ENCODE results near the gene PRKD2.

PRKD2 gene

DNA sequence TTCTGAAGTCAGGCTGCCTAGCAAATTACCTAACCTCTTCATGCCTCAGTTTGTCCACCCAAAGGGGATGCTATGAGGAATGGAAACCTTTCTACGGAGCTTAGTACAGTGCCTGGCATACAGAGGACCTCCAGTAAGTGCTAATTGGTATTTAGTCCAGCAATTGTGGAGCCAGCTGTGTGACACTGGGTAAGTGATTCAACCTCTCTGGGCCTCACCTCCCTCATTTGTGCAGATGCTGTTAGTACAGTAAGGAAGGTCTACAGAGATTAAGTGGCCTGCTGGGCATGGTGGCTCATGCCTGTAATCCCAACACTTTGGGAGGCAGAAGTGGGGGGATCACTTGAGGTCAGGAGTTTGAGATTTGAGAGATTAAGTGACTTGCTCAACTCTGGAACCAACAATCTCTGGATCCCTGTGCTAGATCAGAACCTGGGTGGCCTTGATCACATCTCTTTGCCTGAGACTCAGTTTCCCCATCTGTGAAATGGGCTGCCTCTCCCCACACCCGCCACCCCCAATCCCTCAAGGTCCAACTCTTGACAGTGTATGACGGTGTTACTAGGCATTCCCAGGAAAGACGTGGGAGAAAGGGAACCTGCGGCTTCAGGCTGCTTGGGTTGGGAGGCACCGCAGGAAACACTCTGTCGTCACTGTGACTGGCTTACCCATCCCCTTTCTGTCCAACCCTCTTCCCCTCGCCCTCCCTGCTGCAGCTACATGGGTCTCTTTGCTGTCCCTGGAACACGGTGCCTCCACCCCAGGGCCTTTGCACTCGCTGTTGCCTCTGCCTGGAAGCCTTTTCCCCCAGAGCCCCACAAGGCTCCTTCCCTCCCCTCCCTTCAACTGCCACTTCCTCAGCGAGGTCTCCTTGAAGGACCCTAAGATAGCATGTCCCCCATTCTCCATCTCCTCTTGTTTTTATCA lies 18.3 kb downstream of the PRKD2 start:
- DNase-seq: no peak

DNA sequence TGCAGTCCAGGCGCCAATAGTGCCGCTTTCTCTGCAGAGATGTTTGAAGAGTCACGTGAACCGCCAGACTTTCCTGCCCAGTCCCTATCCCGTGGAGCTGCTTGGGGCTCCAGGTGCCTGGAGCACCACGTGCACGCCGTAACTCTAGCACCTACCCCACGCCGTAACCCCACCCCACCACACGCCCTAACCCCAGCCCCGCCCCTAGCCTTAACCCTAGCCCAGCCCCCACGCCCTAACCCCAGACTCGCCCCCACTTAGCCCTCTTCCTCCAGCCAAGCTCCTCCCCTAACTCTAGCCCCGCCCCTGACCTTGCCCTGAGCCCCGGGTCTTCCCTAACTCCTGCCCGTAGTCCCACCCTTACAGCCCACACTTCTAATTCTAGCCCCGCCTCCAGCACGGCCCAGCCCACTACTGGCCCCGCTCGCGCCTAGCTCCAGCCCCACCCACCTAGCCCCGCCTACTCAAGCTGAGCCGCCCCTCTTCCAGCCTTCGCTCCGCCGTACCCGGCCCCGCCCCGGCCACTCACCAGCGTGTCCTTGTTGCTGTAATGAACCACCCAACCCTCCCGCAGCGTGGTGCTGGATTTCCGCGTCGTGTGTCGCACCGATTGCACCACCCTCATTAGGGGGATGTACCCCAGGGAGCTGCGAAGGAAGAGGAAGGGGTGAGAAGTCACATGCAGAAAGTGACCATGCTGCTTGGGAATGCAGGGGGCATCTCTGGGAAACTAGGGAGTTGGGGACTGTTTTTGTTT lies 19.5 kb downstream of the PRKD2 start:
- DNase-seq: no peak

DNA sequence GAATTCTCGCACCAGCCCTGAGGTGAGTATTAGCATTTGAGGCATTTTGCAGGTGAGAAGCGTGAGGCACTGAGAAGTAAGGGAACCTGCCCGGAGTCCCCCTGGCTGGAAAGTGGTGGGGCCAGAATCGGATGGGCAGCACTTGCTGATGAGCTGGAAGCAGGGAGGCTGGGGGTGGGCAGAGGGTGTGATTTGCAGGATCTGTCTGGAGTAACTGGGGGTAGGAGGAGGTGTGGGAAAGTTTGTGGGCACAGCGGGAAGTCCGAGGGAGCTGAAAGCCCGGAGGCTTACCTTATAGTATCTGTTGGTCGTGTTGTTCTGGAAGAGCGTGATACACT lies 20.1 kb downstream of the PRKD2 start:
- no peak for DNase-seq

DNA sequence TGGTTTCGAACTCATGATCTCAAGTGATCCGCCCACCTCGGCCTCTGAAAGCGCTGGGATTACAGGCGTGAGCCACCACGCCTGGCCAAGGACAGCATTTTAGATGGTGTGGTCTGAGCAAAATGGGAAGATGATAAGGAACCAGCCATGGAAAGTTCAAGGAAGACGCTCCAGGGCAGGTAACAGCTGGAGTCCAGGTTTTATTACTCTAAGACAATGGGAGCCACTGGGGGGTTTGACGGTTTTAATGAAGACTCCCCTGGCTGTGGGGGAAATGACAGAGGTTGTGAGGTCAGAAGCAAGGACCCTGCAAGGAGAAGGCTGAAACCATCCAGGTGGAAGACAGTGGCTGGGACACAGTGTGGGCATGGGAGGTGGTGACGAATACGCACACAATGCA lies 20.9 kb downstream of the PRKD2 start:
- no peak for DNase-seq

DNA sequence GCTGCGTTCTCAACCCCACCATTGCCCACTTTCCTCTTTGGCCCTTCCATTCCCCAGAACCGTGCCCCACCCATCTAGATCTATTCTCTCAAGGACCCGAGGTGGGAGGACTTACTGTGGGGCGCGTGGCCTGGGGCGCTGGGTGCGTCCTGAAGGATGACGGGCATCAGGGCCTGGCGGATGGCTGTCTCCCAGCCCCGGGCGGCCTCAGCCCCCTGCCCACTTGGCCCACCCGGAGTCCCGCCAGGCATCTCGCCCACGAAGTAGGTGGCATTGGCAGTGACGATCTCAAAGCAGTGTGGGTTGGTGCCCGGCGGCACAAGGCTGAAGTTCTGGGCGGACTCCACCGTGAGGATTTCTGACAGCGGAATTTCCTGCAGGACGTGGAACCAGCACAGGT lies 23.2 kb downstream of the PRKD2 start:
- no peak for DNase-seq

DNA sequence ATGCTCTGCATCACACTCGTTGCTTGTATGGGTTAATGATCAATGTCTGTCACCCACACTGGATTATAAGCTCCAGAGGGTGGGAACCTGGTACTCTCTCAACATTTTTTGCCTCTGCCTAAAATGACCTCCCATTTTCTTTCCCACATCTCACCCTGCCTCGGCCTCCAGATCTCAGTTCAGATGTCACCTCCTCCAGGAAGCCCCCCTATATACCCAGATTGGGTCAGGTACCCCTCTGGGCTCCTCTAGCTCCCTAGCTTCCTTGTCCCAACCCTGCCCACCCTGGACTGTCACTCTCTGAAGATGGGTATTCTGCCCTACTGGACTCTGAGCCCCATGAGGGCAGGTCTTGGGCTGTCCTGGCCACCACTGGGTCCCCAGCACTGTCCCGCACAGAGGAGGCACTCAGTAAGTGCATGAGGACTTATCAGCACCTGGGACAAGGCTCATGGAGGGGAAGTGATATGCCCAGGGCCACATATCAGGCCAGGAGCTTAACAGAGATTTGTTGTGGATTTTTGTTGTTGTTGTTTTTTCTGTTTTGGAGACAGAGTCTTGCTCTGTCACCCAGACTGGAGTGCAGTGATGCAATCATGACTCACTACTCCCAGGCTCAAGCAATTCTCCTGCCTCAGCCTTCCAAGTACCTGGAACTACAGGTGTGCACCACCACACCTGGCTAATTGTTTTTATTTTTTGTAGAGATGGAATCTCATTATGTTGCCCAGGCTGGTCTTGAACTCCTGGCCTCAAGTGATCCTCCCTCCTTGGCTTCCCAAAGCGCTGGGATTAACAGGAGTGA lies 23.8 kb downstream of the PRKD2 start:
- DNase-seq: no peak

DNA sequence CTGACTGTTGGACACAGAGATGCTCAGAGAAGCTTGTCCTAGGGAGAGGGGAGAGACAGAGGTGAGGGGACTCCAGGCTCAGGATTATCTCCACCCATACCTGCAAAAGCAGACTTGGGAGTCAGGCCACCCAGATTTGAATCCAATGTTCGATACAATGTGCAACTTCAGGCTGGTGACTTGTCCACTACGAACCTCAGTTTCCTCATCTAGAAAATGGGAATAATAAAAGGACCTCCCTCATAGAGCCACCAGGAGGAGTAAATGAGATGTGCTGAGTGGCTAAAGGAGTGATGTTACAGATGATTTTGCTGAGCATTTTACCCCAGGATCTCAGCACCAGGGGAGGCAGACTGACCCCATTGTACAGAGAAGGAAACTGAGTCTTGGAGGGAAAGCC lies 25.0 kb downstream of the PRKD2 start:
- no peak for DNase-seq

DNA sequence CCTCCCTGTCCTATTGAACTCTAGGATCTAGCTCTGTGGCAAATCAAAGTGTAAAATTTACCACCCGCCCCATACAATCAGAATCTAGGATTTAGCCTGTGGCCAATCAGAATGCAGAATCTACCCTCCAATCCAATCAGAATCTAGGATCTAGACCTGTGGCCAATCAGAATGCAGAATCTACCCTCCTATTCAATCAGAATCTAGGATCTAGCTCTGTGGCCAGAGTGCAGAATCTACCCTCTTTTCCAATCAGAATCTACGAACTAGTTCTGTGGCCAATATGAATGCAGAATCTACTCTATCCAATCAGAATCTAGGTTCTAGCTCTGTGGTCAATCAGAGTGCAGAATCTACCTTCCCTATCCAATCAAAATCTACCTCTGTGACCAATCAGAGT lies 25.8 kb downstream of the PRKD2 start:
- no peak for DNase-seq

DNA sequence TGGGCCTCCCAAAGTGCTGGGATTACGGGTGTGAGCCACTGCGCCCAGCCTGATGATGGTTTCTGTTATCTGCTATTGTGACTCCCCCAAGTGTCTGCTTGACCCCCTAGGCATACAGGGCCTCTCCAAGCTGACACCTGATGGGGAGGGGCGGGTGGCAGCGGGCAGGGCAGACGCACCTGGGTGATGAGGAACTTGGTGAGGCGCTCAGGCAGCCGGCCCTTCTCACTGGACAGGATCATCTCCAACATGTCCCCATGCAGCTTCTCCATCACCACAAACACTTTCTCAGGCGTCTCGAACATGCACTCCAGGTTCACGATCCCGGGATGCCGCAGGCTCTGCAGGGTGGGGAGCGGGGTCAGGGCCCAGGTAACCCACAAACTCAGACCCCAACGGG lies 27.6 kb downstream of the PRKD2 start:
- no peak for DNase-seq

DNA sequence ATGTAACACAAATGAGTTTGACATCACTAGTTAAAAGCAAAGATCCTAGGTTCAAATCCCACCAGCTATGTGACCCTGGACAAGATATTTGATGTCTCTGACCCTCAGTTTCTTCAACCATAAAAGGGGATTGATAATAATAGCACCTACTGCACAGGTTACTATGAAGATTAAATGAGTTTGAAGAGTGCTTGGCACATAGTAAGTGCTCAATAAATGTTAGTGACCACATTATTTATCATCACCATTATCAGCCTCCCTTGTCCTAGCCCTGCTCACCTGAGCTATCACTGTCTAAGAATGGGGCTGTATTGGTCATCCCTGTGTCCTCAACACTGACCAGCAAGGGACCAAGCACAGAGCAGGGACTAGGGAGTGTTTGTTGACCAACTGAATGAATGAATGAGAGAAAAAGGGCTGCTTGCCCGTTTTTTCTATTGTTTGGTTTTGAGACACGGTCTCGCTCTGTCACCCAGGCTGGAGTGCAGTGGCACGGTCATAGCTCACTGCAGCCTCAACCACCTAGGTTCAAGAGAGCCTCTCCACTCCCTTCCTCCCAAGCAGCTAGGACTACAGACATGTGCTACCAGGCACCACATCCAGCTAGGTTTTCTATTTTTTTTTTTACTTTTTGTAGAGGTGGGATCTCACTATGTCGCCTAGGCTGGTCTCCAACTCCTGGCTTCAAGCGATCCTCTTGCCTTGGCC lies 29.3 kb downstream of the PRKD2 start:
- DNase-seq: no peak

DNA sequence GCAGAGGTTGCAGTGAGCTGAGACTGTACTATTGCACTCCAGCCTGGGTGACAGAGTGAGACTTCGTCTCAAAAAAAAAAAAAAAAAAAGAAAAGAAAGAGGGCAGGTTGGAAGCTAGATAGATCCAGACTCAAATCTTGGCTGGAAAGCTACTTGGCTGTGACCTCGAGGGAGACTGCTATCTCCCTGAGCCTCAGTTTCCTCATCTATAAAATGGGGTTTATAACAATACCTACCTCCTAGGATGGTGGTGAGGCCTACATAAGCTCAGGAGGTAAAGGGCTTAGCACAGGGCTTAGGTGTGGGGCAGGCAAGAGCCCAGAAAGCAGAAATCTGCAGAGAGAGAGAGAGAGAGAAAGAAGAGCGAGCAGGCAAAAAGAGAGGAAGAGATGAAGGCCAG lies 31.7 kb downstream of the PRKD2 start:
- DNase-seq: no peak

DNA sequence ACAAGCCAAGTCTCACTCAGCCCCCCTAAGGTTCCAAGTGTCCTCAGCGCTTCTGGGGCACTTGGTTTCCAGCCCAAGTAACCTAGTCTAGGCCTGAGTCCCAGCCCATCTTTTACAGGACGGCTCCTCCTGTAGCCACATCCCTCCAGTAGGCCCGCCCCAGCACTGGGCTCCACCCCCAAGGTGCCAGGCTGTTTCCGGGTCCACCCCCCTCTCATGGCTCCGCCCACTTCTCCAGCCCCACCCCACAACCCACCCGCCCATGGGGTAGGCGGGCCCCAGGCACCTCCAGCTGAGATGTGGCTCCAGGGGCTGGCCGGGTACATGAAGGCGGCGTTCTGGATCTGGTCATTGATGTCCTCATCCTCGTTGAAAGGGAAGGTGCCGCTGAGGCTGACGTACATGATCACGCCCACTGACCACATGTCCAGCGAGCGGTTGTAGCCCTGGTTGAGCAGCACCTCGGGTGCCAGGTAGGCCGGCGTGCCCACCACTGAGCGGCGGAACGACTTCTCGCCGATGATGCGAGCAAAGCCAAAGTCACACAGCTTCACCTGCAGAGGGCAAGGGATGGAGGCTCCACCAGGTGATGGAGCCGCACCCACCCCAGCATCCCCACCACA lies 38.7 kb downstream of the PRKD2 start:
- DNase-seq: peak; percentile 54

DNA sequence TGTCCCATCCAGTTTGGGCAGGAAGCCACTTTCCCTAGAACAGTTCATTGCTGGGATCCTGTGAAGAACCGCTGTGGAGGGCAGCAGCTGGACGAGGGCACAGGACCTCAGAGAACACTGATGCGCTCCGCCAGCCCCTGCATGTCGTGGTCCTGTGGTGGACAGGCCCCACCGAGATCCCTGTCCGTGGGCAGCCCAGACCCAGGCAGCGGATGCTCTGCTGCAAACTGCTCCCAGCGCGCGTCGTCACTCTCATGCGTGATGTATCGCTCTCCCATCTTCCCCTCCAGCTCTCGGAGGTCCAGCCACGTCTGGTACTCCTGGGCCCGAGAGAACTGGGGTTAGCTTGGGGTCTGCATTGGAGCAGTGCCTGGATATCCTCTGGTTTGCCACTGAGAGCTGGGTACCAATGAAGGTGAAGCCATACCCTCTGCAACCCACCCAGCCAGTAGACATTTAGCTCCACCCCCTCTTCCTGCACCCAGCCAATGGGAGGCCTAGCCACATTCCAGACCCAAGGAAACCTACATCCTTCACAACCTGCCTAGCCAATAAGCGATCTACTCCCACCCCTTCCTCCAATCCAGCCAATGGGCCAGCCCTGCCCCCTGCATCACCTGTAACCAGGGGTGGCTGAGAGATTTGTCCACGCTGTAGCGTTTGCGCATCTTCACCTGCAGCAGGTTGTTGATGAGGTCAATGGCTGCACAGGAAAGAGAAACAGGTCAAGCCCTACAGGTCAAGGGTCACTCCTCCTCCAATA lies 42.3 kb downstream of the PRKD2 start:
- DNase-seq: no peak

DNA sequence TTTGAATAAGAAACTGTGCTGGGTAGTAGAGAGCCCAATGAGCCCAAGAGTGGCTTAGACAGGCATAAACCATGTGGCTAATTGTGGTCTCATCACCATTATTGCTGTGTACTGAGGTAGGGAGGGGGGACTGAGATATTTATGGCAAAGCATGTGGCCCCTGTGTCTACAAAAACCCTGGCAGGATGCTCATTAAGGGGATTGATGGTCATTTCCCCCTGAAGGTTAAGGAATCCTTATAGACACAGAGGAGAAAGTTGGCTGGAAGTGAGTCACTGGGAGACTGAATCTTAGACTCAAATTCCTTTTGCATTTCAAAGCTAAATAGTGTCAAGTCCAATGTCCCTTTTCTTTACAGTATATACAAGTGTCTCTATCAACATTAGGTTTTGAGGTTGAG lies 46.1 kb downstream of the PRKD2 start:
- no peak for DNase-seq

DNA sequence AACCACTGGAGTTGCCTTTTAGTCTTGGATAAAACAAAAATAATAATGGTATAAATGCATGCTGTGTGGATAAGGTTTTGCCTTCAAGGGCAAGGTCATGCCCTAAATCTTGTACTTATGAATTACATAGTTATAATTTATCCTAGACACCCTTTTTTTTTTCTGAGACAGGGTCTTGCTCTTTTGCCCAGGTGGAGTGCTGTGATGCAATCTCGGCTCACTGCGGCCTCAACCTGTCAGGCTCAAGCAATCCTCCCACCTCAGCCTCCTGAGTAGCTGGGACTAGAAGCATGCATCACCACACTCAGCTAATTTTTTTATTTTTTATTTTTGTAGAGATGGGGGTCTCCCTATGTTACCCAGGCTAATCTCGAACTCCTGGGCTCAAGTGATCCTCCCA lies 48.3 kb downstream of the PRKD2 start:
- no peak for DNase-seq

DNA sequence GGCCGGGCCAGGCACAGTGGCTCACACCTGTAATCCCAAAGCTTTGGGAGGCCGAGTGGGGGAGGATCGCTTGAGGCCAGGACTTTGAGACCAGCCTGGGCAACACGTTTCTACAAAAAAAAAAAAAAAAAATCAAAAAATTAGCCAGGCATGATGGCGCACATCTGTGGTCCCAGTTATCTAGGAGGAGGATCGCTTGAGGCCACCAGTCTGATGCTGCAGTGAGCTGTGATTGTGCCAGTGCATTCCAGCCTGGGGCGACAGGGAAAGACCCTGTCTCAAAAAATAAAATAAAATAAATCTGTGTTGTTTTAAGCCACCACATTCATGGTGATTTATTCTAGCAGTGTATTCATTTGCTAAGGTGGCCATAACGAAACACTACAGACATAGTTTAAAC lies 51.8 kb downstream of the PRKD2 start:
- DNase-seq: no peak

DNA sequence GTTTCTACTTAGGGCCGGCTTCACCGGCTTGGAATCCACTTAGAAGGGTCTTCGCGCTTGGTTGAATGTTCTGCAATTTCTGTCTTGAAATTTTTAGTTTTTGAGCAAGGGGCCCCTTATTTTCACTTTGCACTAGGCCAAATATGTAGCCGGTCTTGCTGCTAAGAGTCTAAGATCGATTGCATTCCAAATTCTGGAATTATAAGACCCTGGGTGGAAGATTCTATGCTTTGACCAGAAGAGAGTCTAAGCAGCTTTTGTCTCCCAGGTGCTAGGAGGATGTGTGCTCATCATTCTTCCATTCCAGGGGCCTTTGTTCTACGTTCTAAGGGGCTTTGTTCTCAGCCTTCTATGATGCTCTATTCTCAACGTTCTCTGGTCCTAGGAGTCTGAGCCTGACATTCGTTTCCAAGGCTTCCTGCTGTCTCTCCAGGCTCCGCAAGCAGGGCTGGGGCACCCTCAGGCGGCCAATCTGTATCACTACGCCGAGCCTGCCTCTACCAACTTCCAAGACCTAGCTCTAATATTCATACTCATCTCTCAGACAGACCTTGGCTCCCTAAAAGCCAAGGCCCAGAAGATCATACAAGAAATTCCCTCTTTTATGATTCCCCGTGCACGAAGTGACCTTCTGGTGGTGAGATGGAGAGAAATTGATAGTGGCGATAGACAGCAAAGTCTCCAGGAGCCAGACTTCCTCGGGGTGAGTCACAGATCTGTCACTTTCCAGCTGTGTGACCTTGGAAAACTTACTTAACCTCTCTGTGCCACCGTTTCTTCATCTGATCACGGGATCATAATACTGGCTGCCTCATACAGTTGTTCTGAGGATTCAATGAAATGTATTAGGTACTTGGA lies 55.0 kb downstream of the PRKD2 start:
- peak; percentile 83 for DNase-seq

DNA sequence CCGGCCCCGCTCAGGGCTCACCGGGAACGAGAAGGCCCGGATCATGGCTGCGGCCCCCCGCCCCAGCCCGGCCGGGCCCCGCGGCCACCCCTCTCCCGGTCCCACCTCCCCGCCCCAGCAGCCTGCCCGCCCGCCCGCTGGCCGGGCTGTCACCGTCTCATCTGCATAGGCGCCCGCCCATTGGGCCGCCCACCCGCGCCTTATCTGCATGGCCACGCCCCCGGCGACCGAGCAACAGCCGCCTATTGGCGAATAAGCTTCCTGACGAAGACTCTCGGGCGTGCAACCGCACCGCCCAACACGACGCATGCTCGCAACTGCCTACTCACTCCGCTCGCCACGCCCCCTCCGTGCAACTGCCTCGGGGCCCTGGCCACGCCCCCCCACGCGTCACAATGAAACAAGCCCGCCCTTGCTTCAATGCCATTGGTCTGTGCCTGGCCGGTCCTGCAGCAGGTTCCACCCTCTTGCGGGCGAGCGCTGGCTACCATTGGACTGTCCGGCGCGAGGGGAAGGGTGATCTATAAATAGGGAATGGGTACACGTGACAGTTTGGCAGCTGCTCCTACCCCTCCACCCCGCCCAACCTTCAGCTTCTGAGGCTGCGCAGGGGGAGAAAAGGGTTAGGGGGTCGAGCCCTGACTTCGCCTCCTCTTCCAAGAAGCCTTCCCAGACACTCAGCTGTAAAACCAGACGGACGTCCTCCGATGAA lies 55.7 kb downstream of the PRKD2 start, which contains the start of gene DACT3:
TSS of gene DACT3 (minus strand) at position 163 of the 712 bp plus-strand sequence. CDS start at position 45, 118 bp downstream.
- DNase-seq: peak; percentile 100

DNA sequence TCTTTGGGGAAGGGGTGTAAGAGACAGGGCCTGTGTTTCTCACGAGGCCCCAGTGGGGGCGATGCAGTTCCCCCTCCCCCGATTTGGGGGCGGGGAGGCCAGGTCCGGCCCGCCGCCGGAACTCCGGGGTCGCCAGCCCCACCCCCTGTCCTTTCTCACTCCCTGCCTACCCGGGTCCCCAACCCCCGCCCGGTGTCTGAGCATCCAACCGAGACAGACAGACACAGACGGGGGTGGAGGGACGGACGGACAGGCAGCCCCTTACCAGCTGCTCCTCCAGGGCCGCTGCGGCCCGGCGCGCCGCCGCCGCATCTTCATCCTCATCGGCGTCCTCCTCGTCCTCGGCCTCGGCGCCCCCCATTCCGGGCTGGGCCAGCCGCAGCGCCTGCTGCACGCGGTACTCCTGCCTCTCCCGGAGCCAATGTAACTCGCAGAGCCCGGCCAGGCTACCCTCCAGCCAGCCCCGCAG lies 56.3 kb downstream of the PRKD2 start:
- DNase-seq: no peak

Measured in CD4-positive, alpha-beta T cell treated with Interleukin-6 for 4 hours (primary cell).